LNCaP clone FGC (cell line): Measurements from ENCODE around the gene HOXB2.

Experiments used
- DNase-seq: peaks from one replicate; pipeline ENCODE4 v3.0.0-alpha.2; 2011; ENCODE audit warnings: low read depth
- H3K4me3 ChIP-seq: 2 replicates; pipeline ENCODE4 v1.5.1; 2011; ENCODE audit warnings: mild to moderate bottlenecking, low read depth, low read length, control low read depth
- CTCF ChIP-seq: IDR thresholded peaks from 2 replicates; pipeline ENCODE4 v1.5.1; 2012; ENCODE audit warnings: mild to moderate bottlenecking; ENCODE audit not compliant: control insufficient read depth, insufficient read depth; ENCODE audit errors: extremely low read depth

The HOXB2 gene

GRCh38 chr17:48578616-48579470 is 33.9 kb upstream of the HOXB2 start:
- no peak for TF ChIP-seq CTCF
- H3K4me3 ChIP-seq = no peak overlapping the region
- no peak for DNase-seq

- TF ChIP-seq CTCF = no peak
- no peak for DNase-seq
- no peak within 1 kb of the TSS for H3K4me3 ChIP-seq
Observed at GRCh38 chr17:48577946-48578615, 33.2 kb upstream of the HOXB2 start, which contains the start of gene HOXB4. HOXB4 (minus strand) TSS chr17:48578350; CDS start chr17:48578319, 31 bp downstream.

GRCh38 chr17:48577330-48577945 is 32.5 kb upstream of the HOXB2 start:
- no peak for TF ChIP-seq CTCF
- no peak for DNase-seq
- no peak overlapping the region for H3K4me3 ChIP-seq

- no peak overlapping the region for H3K4me3 ChIP-seq
- no peak for DNase-seq
- TF ChIP-seq CTCF = no peak
Observed at GRCh38 chr17:48576479-48577309, 31.8 kb upstream of the HOXB2 start.

GRCh38 chr17:48575673-48576478 is 31.0 kb upstream of the HOXB2 start:
- DNase-seq = no peak
- TF ChIP-seq CTCF = no peak
- no peak overlapping the region for H3K4me3 ChIP-seq
